Measurements from ENCODE around the gene DIPK1C.

Gene DIPK1C

DNA sequence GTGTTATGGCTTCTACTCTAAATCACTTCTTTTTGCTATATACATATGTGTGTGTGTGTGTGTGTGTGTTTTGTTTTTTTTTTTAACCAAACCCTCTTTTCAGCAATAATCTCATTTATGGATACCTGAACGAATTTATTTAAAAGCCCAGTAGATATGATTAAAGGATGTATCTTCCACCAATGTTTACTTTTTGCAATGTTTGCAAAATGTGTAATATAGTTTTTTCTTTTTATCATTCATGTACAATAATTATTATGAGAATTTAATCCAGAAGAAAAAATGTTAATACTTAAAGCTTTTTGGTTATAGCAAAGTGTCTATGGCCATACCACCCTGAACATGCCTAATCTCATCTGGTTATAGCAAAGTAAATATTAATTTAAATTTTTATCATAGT lies 37.4 kb upstream of the DIPK1C start:
- TF ChIP-seq, protein P1, sequence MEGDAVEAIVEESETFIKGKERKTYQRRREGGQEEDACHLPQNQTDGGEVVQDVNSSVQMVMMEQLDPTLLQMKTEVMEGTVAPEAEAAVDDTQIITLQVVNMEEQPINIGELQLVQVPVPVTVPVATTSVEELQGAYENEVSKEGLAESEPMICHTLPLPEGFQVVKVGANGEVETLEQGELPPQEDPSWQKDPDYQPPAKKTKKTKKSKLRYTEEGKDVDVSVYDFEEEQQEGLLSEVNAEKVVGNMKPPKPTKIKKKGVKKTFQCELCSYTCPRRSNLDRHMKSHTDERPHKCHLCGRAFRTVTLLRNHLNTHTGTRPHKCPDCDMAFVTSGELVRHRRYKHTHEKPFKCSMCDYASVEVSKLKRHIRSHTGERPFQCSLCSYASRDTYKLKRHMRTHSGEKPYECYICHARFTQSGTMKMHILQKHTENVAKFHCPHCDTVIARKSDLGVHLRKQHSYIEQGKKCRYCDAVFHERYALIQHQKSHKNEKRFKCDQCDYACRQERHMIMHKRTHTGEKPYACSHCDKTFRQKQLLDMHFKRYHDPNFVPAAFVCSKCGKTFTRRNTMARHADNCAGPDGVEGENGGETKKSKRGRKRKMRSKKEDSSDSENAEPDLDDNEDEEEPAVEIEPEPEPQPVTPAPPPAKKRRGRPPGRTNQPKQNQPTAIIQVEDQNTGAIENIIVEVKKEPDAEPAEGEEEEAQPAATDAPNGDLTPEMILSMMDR (IDR thresholded peaks at IDR 0.05; ENCODE audit: insufficient read depth, low read depth, low read length, missing control alignments) = no peak
- no peak overlapping the region for H3K4me3 ChIP-seq (ENCODE audit: low read length)

DNA sequence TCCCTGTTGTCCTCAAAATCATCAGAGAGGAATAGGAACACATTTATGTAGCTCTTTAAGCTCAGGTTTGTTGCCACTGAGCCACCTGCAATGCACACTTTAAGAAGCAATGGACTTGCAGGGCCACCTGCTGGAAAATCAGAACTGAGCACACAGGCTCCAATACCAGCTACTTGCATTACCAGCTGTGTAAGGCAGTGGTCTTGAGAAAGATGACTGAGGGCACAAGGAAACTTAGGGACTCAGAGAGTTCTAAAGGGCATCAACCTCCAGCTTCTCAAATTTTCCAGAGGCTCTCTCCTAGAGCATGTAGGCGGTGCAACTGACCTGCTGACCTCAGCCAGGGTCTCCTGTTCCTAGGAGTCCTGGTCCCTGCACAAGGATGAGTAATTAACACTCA lies 36.6 kb upstream of the DIPK1C start:
- H3K4me3 ChIP-seq (ENCODE audit: low read length) = no peak overlapping the region
- TF ChIP-seq, protein P1 (IDR thresholded peaks at IDR 0.05; ENCODE audit: insufficient read depth, low read depth, low read length, missing control alignments) = peak; percentile 94
- peak; percentile 86 for DNase-seq (ENCODE audit: low read depth)

More for the DNA sequence above, 37.4 kb upstream of the DIPK1C start:
- DNase-seq (ENCODE audit: low read depth) = no peak

DNA sequence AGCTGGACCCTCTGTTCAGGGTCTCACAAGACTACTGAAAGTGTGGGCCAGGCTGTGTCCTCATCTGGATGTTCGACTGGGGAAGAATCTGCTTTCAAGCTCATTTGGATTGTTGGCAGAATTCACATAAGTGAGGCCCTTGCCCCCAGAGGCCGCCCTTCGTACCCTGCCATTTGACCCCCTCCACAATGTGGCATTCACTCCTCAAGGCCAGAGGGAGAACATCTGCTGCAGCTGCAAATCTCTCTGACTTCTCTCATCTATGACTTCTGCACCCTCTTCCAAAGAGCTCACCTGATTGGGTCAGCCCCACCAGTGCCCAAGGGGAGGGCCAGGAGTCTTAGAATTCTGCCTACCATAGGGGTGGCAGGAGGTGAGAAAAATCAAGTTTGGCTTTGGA lies 35.2 kb upstream of the DIPK1C start:
- no peak for DNase-seq (ENCODE audit: low read depth)
- TF ChIP-seq, protein P1 (IDR thresholded peaks at IDR 0.05; ENCODE audit: insufficient read depth, low read depth, low read length, missing control alignments) = no peak
- H3K4me3 ChIP-seq (ENCODE audit: low read length) = no peak overlapping the region

DNA sequence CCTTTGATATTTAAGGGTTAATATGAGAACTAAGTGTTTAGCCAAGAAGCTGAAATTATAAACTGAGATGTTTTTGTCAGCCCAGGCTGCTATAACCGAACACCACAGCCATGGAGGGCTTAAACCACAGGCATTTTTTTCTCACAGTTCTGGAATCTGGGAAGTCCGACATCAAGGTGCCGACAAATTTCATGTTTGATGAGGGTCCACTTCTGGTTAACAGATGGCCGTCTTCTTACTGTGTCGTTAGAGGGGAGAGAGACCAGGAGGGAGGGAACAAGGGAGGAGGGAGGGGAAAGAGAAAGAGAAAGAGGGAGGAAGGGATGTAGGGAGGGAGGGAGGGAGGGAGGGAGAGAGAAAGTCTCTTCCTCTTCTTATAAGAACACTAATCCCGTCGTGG lies 32.6 kb upstream of the DIPK1C start:
- no peak for DNase-seq (ENCODE audit: low read depth)
- H3K4me3 ChIP-seq (ENCODE audit: low read length) = no peak overlapping the region
- TF ChIP-seq, protein P1 (IDR thresholded peaks at IDR 0.05; ENCODE audit: insufficient read depth, low read depth, low read length, missing control alignments) = no peak

DNA sequence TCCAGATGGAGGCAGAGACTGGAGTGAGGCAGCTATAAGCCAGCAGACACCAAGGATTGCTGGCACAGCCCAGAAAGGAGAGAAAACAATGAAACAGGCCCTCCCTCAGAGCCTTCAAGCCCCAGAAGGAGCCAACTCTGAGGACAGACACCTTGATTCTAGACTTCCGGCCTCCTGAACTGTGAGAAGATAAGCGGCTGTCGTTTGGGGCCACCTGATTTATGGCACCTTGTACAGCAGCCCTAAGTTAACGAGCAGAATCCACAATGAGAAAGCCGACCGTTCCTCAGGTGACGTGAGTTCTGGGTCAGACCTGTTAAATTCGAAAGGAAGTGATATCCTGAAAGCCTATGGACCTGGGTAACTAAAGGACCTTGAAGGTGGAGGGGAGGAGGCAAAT lies 31.8 kb upstream of the DIPK1C start:
- TF ChIP-seq, protein P1 (IDR thresholded peaks at IDR 0.05; ENCODE audit: insufficient read depth, low read depth, low read length, missing control alignments) = no peak
- DNase-seq (ENCODE audit: low read depth) = no peak
- H3K4me3 ChIP-seq (ENCODE audit: low read length) = no peak overlapping the region

DNA sequence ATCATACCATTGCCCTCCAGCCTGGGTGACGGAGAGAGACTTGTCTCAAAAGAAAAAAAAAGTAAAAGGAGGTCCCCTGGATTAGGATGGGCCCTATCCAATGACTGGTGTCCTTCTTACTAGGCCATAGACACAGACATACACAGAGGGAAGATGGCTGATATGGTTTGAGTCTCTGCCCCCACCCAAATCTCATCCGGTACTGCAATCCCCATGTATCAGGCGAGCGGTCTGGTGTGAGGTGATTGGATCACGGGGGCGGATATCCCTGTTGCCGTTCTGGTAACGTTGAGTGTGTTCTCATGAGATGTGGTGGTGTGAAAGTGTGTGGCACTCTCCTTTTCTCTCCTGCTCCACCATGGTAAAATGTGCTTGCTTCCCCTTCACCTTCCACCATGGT lies 31.2 kb upstream of the DIPK1C start:
- TF ChIP-seq, protein P1 (IDR thresholded peaks at IDR 0.05; ENCODE audit: insufficient read depth, low read depth, low read length, missing control alignments) = no peak

DNA sequence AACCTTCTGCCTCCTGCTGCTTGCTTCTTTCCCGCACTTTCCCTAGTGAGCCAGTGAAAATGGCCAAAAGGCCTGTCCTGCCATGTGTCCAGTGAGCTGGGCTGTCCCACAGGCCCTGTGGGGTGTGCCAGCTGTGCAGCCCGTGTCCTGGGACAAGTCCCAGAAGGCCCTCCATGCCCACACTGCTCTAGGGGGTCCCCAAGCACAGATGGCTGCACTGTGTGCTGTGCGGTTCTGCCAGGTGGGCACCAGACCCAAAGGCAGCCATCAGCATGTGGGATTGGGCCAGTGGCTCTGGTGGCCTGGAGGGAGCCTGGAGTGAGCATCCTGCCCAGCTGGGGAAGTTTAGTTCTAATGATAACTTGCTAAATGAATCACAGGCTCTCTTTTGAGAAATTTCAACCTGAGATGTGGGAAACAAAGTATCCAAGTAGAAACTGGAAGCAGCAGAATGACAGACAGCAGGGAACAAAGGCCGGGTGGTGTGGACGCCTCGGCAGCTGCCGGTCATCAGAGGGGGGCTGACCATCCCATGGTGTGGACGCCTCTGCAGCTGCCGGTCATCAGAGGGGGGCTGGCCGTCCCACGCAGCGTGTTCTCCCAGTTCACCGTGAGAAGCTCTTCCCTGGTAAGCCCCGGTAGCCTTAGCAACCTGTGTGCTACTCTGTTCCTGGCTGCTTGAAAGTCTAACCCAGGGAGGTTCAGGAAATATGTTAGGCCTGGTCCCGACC lies 29.2 kb upstream of the DIPK1C start:
- TF ChIP-seq, protein P1 (IDR thresholded peaks at IDR 0.05; ENCODE audit: insufficient read depth, low read depth, low read length, missing control alignments) = no peak
- H3K4me3 ChIP-seq (ENCODE audit: low read length) = no peak overlapping the region
- DNase-seq (ENCODE audit: low read depth) = no peak

More for the DNA sequence above, 31.2 kb upstream of the DIPK1C start:
- no peak overlapping the region for H3K4me3 ChIP-seq (ENCODE audit: low read length)
- DNase-seq (ENCODE audit: low read depth) = no peak

Data from epithelial cell of esophagus (primary cell).